HepG2 (cell line): ENCODE data around the gene GSK3B. TPM values are rescaled to one million over a fixed set of nuclear protein-coding genes. Genes with fewer than 3 reads are reported as not detected.

Source experiments
- ARID4A ChIP-seq: sonication (generic); formaldehyde crosslinking; IDR thresholded peaks from 2 replicates; pipeline ENCODE4 v1.5.0; 2020; ENCODE audit warnings: mild to moderate bottlenecking, missing genetic modification reagents, borderline replicate concordance
- BHLHE40 ChIP-seq: IDR thresholded peaks from 2 replicates; pipeline ENCODE4 v1.6.1; 2011; ENCODE audit warnings: low read length, improper control_type of control experiment
- BORCS8-MEF2B ChIP-seq: sonication (generic); formaldehyde crosslinking; IDR thresholded peaks from 2 replicates; pipeline ENCODE4 v1.8.0; 2022; ENCODE audit warnings: mild to moderate bottlenecking, missing genetic modification reagents
- CBX1 ChIP-seq: IDR thresholded peaks from one replicate; pipeline ENCODE4 v1.6.1; 2016; ENCODE audit warnings: antibody characterized with exemption, low read depth
- ELF3 ChIP-seq: IDR thresholded peaks from 2 replicates; pipeline ENCODE4 v1.6.1; 2016; ENCODE audit warnings: missing genetic modification reagents, missing compliant biosample characterization
- FOSL2 ChIP-seq: sonication (generic); formaldehyde crosslinking; IDR thresholded peaks from 2 replicates; pipeline ENCODE4 v1.4.0; 2020; ENCODE audit warnings: missing genetic modification reagents
- HCFC1 ChIP-seq: fragments of 150-350 bp; IDR thresholded peaks from 2 replicates; pipeline ENCODE4 v1.6.1; 2014; ENCODE audit warnings: low read depth, low read length
- HMG20A ChIP-seq: IDR thresholded peaks from 2 replicates; pipeline ENCODE4 v1.6.1; 2016; ENCODE audit warnings: borderline replicate concordance
- KDM3A ChIP-seq: IDR thresholded peaks from 2 replicates; pipeline ENCODE4 v1.6.1; 2018; ENCODE audit warnings: low read depth, missing compliant biosample characterization
- PHF8 ChIP-seq: sonication (generic); formaldehyde crosslinking; IDR thresholded peaks from 2 replicates; pipeline ENCODE4 v1.5.0; 2020; ENCODE audit warnings: missing genetic modification reagents
- PITX1 ChIP-seq: sonication (generic); formaldehyde crosslinking; IDR thresholded peaks from 2 replicates; pipeline ENCODE4 v1.5.1; 2020; ENCODE audit warnings: mild to moderate bottlenecking, missing genetic modification reagents
- PLRG1 ChIP-seq: fragments of 450-650 bp; conservative IDR thresholded peaks from 2 replicates; pipeline ENCODE4 v1.6.1; 2016
- POGZ ChIP-seq: sonication (generic); formaldehyde crosslinking; IDR thresholded peaks from 2 replicates; pipeline ENCODE4 v1.4.0; 2020; ENCODE audit warnings: mild to moderate bottlenecking, missing genetic modification reagents
- PTBP1 ChIP-seq: fragments of 200-400 bp; formaldehyde crosslinking; IDR thresholded peaks from 2 replicates; pipeline ENCODE4 v1.6.1; 2018; ENCODE audit warnings: low read length, low read depth; ENCODE audit not compliant: poor library complexity, severe bottlenecking
- SAP130 ChIP-seq: IDR thresholded peaks from 2 replicates; pipeline ENCODE4 v1.6.1; 2016; ENCODE audit warnings: low read depth
- SSRP1 ChIP-seq: IDR thresholded peaks from 2 replicates; pipeline ENCODE4 v1.6.1; 2016; ENCODE audit warnings: control low read depth
- TFDP1 ChIP-seq: IDR thresholded peaks from 2 replicates; pipeline ENCODE4 v1.6.1; 2016; ENCODE audit warnings: missing compliant biosample characterization, missing genetic modification reagents, borderline replicate concordance
- TFDP2 ChIP-seq: sonication (generic); formaldehyde crosslinking; IDR thresholded peaks from 2 replicates; pipeline ENCODE4 v1.4.0; 2020; ENCODE audit warnings: missing genetic modification reagents
- ZNF460 ChIP-seq: sonication (generic); formaldehyde crosslinking; IDR thresholded peaks from 2 replicates; pipeline ENCODE4 v1.5.1; 2020; ENCODE audit warnings: missing genetic modification reagents, mild to moderate bottlenecking, borderline replicate concordance
- ZNF577 ChIP-seq: sonication (generic); formaldehyde crosslinking; IDR thresholded peaks from 2 replicates; pipeline ENCODE4 v1.4.0; 2020; ENCODE audit warnings: mild to moderate bottlenecking, low read depth, missing genetic modification reagents, borderline replicate concordance
- ZSCAN25 ChIP-seq: sonication (generic); formaldehyde crosslinking; IDR thresholded peaks from 2 replicates; pipeline ENCODE4 v1.8.0; 2022; ENCODE audit warnings: mild to moderate bottlenecking, missing genetic modification reagents
- polyA plus RNA-seq, 8 experiments: library from polyadenylated mRNA; depleted of rRNA in 3 of 8; stranded (reverse) in 7 of 8; unstranded in 1 of 8; fragments of >200 nt; fragmentation: Illumina TruSeq in 4 of 8; extraction: Trizol in 4 of 8; gene quantifications; 2 replicates each; pipeline versions ENCODE4 v1.2.1 to v1.2.3, GENCODE V29; 2011 to 2016; ENCODE audit warnings: low read depth in 4 of 8, missing spikeins in 1 of 8, mixed read lengths in 1 of 8; ENCODE audit not compliant: insufficient read depth in 1 of 8
- total RNA-seq, 5 experiments: library from RNA; depleted of rRNA; stranded (reverse); fragments of >200 nt; fragmentation: Illumina TruSeq; extraction: Trizol; gene quantifications; 2 replicates each; pipeline ENCODE4 v1.2.3, GENCODE V29; 2016; ENCODE audit warnings: low read depth in 1 of 5

GSK3B gene
- total and polyA plus RNA-seq, 2 of the 13 experiments (the other 11 are each of a cell fraction or from before 2014, with no cell fraction given): 22.3 to 30.1 TPM

GRCh38 chr3:119825820-119826219, 268.4 kb downstream of the GSK3B start (continued):
- no peak; the same call in 1 of the 2 replicates for TF ChIP-seq TFDP1 (CRISPR knock-in tag)
- peak; percentile 39; the same call in 1 of the 2 replicates for TF ChIP-seq ARID4A (CRISPR knock-in tag)
- TF ChIP-seq ZNF577 (CRISPR knock-in tag): no peak
- TF ChIP-seq POGZ: peak; percentile 61
- TF ChIP-seq PLRG1: no peak
- TF ChIP-seq PHF8: no peak
- TF ChIP-seq ELF3: peak; percentile 40; the same call in 1 of the 2 replicates
- no peak for TF ChIP-seq SSRP1 (CRISPR knock-in tag)
- TF ChIP-seq SAP130 (CRISPR knock-in tag): peak; percentile 64
- TF ChIP-seq HMG20A (CRISPR knock-in tag): peak; percentile 69; the same call in 1 of the 2 replicates
- no peak for TF ChIP-seq BORCS8-MEF2B
- no peak for TF ChIP-seq HCFC1
- 0 out of 2 replicates have a peak, but pooled peaks have one; percentile 31 for TF ChIP-seq KDM3A (CRISPR knock-in tag)
- TF ChIP-seq CBX1: no peak
- peak; percentile 22; the same call in 1 of the 2 replicates for TF ChIP-seq FOSL2 (CRISPR knock-in tag)
- peak; percentile 69 for TF ChIP-seq PITX1 (CRISPR knock-in tag)
- TF ChIP-seq BHLHE40: no peak
- TF ChIP-seq ZNF460 (CRISPR knock-in tag): no peak
- peak; percentile 47; the same call in 1 of the 2 replicates for TF ChIP-seq TFDP2 (CRISPR knock-in tag)
- no peak for TF ChIP-seq PTBP1
- TF ChIP-seq ZSCAN25: peak; percentile 74
